ENCODE data around the gene POLA1.

- no peak for TF ChIP-seq CTCF (IDR thresholded peaks at IDR 0.05)
- TF ChIP-seq POLR2A (IDR thresholded peaks at IDR 0.05) = no peak
These were observed 320.7 kb downstream of the POLA1 start for GRCh38 chrX:25014366-25014838.
